Measurements from ENCODE around the gene GAMT.
"Not testable (repeated sequence)": the region's sequence is repeated elsewhere in the genome, so short reads cannot be mapped to it uniquely, and the experiment has no call there.

Gene GAMT

DNA sequence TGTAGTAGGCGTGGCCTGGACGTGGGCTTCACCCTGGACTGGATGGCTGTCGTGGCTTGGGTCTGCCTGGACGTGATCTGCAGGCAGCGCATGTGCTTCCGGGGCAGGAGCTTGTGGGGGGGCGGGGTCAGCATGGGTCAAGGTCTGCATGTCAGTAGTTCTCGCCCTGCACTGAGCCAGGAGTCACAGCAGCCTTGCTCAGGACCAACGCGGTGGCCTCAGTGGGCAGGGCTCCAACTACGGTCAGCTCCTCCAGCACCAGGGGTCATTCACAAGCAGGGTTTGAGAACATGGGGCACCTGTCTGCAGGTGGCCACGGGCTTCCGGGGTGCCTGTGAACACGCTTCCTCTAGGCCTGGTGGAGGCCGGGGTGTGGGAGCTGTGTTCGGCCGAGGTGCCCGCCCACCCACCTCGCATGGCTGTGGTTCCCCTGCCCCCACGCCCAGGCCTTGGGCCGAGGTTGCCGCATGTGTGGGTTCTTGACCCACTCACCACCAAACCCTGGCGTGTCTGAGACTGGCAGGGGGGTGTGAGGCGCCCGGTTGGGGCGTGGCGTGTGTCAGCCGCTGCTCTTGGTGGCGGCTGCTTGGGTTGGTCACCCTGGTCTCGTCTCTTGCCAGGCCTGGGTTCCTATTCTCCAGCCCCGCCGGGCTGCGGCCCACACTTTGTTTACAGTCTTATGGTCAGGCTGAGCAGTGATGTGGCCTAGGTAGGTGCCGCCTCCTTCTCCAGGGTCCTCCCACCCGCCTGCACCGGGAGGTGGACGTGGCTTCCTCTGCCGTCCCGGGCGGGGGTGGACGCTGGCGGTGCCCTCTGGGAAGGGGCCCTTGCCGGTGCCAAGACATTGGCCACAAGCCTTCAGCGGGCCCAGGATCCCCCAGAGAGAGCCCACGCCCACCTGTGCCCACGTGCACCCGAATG is 32.0 kb upstream of the GAMT start:
- no peak for DNase-seq (ENCODE audit: low spot score)

DNA sequence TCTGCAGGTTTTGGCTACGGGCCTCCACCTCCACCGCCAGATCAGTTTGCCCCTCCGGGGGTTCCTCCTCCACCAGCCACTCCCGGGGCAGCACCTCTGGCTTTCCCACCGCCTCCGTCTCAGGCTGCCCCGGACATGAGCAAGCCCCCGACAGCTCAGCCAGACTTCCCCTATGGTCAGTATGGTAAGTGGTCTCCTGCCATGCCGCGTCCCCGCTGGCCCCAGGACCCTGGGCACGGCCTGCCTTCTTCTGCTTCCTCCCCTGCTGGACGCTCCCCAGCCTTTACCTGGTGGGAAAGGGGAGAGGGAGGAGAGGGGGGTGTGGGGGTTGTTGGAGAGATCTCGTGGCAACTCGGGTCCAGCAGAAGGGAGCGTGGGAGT is 31.2 kb upstream of the GAMT start:
- no peak for DNase-seq (ENCODE audit: low spot score)

DNA sequence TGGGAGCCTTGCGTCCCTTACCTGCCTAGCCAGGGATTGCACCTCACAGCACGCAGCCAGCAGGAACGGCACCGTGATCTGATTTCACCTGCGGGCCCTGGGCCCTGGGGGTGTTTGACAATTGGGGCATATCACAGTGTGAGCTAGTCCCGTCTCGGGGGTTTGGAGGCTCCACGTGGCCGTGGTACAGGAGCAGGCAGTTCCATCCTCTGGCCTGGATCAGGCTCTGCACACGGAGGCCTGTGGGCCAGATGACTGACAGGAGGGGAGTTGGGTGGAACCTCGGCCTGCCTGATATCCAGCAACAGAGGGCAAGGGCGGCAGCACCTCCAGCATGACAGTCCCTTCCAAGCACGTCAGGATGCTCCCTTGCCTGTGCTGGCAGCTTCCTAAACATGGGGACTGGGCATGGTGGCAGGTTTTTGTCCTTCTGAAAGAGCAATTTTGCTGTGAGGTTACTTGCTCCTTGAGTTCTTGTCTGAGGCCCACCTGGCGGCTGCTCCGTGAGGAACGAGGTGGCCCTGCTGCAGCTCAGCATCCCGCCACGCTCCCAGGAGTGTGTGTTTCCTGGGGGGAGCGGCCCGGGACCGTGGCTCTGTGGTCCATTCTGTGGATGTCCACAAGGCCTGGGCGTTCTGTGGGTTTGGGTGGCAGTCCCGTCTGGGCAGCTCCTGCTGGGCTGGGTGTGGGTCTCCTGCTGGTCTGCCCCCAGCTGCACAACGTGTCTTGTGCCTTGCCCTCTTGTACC is 30.6 kb upstream of the GAMT start:
- no peak for DNase-seq (ENCODE audit: low spot score)

GRCh38 chr19:1430246-1430645 is 28.9 kb upstream of the GAMT start:
- DNase-seq (ENCODE audit: low spot score): no peak

DNA sequence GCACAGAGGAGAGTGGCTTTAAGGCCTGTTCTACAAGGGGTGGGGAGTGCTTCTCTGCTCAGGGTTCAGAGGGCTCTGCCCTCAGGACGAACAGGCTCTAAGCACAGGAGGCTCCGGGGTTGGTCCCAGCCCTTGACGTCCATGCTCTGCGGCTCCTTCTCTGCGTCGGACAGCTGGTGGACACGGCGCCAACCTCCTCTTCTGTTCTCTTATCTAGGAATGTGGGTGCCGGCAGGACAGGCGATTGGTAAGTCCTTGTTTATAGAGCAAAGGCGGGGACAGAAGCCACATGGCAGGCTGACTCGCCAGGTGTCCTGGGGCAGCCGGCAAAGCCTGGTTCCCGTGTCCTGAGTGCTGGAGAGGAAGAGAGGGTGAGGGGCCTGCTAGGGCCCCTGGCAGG is 28.4 kb upstream of the GAMT start:
- DNase-seq (ENCODE audit: low spot score): no peak

DNA sequence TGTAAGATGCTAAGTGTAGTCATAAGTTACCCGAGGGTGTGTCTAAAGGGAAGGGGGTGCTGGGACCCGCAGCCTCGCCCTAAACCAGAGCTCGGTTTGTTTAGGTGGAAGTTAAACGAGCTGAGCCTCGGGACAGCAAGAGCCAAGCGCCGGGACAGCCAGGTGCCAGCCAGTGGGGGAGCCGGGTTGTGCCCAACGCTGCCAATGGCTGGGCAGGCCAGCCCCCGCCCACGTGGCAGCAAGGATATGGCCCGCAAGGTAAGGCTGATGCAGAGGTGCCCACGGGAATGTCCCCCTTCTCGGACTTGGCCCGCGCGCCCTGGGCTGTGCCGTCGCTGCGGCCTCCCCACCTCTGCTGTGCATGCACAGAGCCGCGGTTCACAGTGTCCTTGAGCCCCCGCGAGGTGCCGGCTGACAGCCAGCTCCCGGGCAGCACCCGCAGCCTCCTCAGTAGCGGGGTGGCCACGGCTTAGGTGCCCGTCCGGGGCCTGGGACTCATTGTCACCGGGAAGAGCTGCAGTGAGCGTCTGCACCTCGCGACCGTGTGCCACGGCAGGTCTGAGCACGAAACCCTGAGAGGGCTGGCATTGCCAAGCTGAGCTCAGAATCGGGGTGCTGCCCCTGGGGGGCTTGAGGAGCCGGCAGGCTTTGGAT is 27.5 kb upstream of the GAMT start:
- DNase-seq (ENCODE audit: low spot score): no peak

DNA sequence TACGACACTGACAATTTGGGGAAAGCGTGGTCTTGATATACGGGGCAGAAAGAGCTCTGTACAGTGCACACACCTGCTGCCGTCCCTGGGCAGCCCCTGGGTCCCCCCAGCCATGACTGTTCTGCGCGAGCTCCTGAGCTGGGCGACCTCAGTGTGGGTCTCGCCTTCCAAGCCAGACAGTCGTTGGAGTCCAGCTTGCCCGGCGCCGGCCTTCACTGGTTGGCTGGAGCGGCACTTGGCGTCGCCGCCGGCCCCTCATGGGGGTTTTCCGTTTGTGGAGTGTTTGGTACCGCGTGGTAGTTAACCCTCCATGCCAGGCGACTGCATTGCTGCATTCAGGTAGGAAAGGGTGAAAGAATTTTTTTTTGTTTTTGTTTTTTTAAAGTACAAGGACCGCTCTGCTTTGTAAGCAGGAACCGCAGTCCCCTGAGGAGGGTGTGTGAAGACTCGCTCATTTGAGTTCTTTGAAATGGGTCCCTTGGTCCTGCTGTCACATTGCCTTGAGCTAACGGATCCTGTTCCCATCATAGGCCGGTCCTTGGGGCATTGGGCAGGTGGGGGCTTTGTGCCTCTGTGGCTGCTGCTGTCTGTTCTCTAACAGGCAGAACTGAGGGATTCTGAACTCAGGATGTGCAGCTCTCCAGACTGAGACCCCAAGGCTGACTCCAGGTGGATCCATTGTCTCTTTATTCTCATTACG is 26.0 kb upstream of the GAMT start:
- no peak for DNase-seq (ENCODE audit: low spot score)

DNA sequence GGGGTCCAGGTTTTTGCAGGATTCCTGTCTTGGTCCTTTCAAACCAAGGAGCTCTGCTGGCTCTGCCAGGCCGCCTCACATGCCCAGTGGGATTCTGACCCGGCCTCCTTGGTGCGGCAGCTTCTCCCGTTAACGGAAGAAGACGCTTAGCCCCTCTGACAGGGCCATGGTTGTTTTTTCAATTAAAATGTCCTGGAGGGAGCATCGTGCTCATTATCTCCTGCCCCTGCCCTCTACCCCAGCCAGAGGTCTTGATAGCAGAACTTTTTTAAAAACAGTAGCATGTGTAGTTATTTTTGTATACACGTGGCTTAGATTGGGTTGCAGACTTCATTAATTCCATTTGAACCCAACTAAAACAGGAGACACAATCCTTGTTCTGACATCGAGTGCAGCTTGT is 25.4 kb upstream of the GAMT start:
- DNase-seq (ENCODE audit: low spot score): no peak

GRCh38 chr19:1425902-1426301 is 24.6 kb upstream of the GAMT start:
- no peak for DNase-seq (ENCODE audit: low spot score)

DNA sequence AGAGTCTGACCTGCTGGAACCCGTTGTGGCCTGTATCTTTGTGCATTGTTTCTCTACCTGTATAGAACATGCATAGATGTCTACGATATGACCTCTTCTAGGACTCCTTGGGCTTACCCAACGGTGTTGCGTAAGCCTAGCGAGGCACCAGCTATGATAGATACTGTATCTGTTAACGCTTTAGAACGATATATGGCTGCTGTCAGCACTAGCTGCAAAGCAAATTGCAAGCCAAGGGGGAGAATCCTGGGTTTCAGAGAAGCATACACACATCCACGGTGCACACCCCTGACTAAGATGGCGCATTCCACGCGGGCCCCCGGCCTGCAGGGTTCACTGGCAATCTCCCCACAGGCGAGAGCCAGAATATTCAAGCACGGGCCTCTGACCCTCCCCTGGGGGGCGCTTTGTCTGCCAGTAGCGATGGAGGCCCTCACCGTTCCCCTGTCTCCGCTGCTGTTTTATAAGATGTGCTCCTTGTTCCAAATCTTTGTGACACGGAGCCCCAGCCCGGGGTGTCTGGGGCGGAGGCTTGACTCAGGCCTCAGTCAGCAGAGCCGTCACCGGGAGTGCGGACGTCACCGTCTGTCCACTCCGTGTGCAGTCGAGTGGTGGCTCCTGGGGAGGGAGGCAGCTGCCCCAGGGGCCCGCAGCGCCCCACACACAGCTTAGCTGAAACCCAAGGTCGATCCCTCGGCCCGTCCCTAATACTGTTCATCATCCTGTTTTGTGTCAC is 23.9 kb upstream of the GAMT start:
- DNase-seq (ENCODE audit: low spot score): no peak

GRCh38 chr19:1424192-1424955 is 23.0 kb upstream of the GAMT start:
- no peak for DNase-seq (ENCODE audit: low spot score)

DNA sequence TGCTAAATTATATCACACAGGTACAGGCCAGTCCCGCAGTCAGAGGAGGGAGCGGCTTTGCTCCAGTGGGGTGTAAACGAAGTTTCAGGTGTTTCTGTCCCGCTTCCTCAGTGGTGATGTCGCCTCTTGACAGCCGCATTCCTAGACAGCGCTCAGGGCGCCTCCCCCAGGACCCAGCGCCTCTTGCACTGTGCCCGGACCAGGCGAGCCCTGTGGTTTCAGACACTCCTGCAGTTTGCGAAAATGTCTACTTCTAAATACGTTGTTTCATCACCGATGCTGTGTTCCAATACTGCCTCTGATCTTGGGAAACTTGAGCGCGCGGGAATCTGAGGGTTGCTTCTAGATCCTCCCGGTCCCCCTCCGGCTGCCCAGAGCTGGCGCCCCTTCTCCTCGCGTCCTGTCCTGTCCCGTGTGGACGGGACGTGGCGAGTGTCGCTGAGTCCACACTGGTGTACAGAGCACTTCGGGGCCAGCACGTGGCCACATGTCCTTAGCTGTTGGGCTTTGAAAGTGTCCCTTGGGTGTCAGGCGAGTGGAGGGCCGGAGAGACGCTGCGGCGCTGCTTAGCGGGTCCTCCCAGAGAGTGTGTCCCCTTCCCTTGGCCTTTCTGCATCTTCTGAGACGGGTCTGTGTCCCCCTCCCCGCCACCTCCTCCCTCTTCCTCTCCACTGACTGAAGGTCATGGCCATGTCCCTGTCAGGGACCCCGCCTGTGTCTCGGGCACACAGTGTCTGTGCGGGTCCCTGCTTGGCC is 22.3 kb upstream of the GAMT start:
- no peak for DNase-seq (ENCODE audit: low spot score)

DNA sequence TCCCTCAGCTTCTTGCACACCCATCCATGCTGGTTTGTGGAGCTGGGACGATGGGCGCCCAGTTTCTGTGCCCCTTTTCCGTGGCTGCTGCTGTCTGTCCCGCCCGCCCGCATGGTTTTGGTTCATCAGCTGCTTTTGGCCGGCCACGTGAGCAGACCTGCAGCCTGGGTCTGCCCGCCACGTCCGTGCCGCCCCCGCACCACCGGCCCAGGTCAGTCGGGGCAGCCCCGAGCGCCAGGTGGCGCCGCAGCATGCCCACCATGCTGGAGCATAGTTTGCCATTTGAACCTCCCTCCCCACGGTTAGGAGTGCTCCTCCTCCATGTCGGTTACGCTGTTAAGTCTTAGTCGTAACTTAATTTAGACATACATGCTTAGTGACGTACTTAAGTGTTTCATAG is 21.6 kb upstream of the GAMT start:
- DNase-seq (ENCODE audit: low spot score): no peak

GRCh38 chr19:1422360-1422759 is 21.0 kb upstream of the GAMT start:
- DNase-seq (ENCODE audit: low spot score): no peak

DNA sequence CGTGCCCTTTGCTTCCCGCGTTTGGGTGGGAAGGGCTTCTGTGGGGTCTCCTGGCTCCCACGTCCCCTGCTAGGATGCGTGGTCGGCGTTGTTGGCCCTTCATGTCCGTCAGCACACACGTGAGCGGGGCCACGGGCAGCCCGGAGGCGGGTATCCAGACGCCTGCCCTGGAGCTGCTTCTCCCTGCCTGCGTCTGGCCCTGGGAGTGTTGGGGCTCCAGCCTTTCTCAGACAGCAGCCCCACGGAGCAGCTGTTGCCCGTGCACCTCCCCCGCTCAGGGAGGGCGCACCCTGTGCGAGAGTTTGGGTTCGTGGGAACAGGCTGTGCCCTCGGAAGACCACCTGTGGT is 20.6 kb upstream of the GAMT start:
- DNase-seq (ENCODE audit: low spot score): no peak

GRCh38 chr19:1421218-1421957 is 20.0 kb upstream of the GAMT start:
- no peak for DNase-seq (ENCODE audit: low spot score)

- no peak for DNase-seq (ENCODE audit: low spot score)
Measured at GRCh38 chr19:1420590-1420989, 19.2 kb upstream of the GAMT start.

DNA sequence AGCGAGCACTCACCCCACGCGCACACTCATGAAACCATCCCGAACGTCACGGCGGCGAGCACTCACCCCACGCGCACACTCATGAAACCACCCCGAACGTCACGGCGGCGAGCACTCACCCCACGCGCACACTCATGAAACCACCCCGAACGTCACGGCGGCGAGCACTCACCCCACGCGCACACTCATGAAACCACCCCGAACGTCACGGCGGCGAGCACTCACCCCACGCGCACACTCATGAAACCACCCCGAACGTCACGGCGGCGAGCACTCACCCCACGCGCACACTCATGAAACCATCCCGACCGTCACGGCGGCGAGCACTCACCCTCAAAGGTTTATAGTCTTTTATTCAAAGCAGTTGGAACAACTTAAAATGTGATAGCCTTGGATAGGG is 18.7 kb upstream of the GAMT start:
- not testable (repeated sequence) for DNase-seq (ENCODE audit: low spot score)

DNA sequence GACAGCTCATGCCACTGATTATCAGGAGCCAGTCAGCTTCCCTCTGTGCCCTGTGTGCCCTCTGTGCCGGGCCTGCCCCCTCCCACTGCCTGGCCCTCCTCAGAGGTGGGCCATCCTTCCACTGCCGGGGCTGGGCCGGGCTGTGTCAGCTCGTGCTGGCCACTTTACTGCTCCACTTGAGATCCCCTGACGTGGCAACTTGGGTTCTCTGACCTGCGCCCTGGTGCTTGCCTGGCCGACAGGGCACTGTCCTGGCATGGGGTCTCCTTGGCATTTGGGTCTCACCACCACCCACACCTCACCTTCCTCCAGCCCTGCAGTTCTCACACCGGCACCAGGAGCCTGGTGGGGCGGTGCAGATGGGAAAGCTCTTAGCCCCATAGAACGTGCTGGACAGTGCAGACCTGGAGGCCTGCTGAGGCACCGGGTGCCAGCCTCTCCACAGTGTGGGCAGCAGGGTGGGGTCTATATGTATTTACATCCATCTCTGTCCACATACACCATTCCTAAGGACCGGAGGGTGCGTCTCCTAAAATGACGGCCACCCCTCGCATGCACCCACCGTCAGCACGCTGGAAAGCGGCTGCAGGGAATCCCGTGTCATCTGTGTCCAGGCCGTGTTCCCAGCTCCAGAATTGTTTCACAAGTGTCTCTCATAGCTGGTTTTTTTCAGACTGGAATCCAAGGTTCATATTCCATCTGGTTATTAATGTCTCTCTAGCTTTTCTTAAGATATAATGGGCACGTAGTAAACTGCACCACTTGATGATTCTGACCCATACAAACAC is 17.8 kb upstream of the GAMT start:
- DNase-seq (ENCODE audit: low spot score): no peak

All from GM03348 (cell line).